Muscle layer of colon (tissue), 2 donors: ENCODE results near the gene MGAT4A.

Experiments
- H3K27ac ChIP-seq: one replicate; pipeline ENCODE4 v1.7.0; 2013; ENCODE audit warnings: low read depth, mild to moderate bottlenecking, low read length, moderate library complexity
- H3K27me3 ChIP-seq, 2 donors: one replicate each; pipeline ENCODE4 v1.7.0; 2013; ENCODE audit warnings: low read length in 2 of 2, mild to moderate bottlenecking in 2 of 2; ENCODE audit not compliant: insufficient read depth in 2 of 2, control insufficient read depth in 1 of 2
- H3K36me3 ChIP-seq: one replicate; pipeline ENCODE4 v1.7.0; 2013; ENCODE audit warnings: mild to moderate bottlenecking, low read length; ENCODE audit not compliant: insufficient read depth
- H3K4me1 ChIP-seq: one replicate; pipeline ENCODE4 v1.7.0; 2013; ENCODE audit warnings: mild to moderate bottlenecking, low read length; ENCODE audit not compliant: insufficient read depth
- H3K4me3 ChIP-seq, 2 donors: one replicate each; pipeline ENCODE4 v1.7.0; 2013; ENCODE audit warnings: low read length in 2 of 2, low read depth in 1 of 2, mild to moderate bottlenecking in 1 of 2, moderate library complexity in 1 of 2
- H3K9ac ChIP-seq: one replicate; pipeline ENCODE4 v1.7.0; 2013; ENCODE audit warnings: low read length
- H3K9me3 ChIP-seq: one replicate; pipeline ENCODE4 v1.7.0; 2013; ENCODE audit warnings: mild to moderate bottlenecking, low read length
- donor health status: abdominal sarcoma.
- donor health status: Adenocarcinoma of cecum.

The MGAT4A gene

DNA sequence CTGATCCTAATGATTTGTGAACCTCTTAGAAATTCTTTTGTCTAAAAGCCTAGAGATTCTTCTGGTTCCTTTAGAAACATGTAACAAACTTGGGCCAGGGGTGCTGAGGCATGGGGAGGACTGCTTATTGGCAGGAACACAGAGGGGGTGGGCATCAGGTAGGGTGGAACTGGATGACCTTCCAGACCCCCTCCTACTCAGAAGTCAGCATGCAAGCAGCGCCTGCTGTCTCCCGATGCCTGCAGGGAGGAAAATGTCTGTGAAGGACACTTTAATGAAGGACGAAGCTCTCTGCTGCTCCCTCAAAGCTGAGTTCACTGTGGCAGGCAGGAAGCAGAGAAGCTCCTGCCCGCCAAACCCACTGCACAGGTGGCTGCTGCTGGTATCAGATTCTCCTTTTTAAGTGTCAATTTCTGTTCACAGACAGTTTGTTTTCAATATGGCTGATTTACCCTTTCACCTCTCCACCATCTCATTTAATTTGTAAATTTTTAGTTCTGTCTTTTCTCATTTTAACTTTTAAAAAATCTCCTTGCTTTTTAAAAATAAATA, 142.0 kb downstream of the MGAT4A start:
- Histone ChIP-seq H3K36me3 (peaks cover 21% of the 10 kb centered on the region), H3K27ac (no peak overlapping the region), H3K27me3 (no peaks in the 10 kb centered on the region), H3K9ac (no peak overlapping the region), H3K4me3 (no peak overlapping the region), H3K9me3 (no peaks in the 10 kb centered on the region), H3K4me1 (no peaks in the 10 kb centered on the region)

DNA sequence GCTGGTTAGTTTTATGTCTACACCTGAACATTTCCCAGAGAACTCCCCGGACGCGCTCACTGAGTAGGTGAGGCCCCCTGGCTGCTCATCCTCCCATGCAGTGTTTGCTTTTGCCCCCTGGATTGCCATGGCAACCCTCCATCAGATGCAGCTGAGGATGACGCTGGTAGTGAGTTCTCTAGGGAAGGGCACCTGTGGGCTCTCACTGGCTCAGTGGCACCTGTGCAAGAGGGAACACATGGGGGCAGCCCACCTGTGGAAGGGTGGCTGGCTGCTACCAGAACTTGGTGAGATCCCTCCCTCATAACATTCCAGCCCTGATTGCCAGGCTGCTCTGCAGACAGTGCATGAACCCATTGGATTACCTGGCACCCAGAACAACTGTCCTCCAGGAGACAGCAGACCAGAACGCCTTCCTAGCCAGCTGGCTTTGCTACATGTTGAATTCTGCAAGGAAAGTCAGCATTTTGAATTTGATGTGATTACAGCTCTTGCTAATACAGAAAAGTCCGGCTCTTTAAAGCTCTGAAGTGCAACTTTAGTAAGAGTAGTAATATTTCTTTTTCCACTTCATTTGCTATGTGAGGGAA, 144.3 kb downstream of the MGAT4A start:
- Histone ChIP-seq H3K27ac (no peak overlapping the region), H3K9me3 (no peaks in the 10 kb centered on the region), H3K4me1 (no peaks in the 10 kb centered on the region), H3K4me3 (no peak overlapping the region), H3K9ac (no peak overlapping the region), H3K36me3 (peaks cover 25% of the 10 kb centered on the region), H3K27me3 (no peaks in the 10 kb centered on the region)

DNA sequence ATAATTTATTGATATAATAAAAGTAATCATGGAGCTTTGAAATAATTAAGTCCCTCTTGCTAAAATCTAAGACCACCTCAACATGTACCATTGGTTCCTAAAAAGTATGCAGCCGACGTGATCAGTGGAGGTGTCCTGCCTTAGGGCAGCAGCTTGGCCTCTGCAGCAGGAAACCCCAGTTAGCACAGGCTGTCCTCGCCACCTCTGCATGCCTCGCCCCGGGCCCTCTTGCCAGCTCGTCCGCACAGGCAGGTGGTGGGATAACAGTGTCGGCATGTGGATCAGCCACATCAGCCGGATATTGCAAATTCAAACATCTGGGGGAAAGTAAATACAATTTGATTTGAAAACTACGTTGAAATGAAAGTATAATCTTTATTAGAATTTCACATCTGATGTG, 145.5 kb downstream of the MGAT4A start:
- no peaks in the 10 kb centered on the region for H3K9me3 ChIP-seq
- peaks cover 23% of the 10 kb centered on the region for H3K36me3 ChIP-seq
- H3K27ac ChIP-seq: no peak overlapping the region
- no peaks in the 10 kb centered on the region for H3K27me3 ChIP-seq
- no peaks in the 10 kb centered on the region for H3K4me1 ChIP-seq
- H3K9ac ChIP-seq: no peak overlapping the region
- no peak overlapping the region for H3K4me3 ChIP-seq

DNA sequence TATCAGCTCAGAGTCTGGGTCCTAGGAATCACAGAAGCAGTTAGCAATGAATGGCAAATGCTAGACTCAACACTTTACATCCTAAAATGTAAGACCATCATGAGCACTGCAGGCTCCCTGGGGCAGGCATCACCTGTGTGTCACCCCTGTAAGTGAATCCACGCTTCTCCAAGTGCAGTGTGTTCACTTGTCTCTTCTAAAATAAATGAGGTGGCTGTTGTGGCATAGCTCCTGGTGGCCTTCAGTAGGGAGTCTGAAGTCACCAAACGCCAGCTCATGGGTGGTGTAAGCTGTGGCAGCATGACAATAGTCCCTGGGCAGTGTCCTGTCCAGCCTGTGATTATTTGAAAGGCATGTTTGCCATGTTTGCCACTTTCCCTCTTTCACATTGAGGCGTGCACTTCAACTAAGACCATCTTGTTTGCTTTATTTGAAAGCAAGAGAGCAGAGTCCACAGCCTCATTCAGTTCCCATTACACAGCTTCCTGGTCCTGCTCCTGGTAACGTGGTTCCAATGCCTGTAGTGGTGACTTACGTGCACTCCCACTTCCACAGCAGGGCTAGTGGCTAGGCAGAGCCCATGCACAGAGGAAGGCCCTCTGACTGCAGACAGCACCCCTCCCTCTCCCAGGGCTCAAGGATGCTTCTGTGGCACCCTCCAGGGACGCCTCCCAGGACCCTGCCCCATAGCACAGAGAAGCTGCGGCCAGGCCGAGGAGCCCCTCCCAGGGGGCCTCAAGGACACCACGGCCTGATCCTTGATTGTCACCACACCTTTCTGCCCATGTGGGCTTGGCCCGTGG, 146.9 kb downstream of the MGAT4A start:
- H3K9me3 ChIP-seq: no peaks in the 10 kb centered on the region

DNA sequence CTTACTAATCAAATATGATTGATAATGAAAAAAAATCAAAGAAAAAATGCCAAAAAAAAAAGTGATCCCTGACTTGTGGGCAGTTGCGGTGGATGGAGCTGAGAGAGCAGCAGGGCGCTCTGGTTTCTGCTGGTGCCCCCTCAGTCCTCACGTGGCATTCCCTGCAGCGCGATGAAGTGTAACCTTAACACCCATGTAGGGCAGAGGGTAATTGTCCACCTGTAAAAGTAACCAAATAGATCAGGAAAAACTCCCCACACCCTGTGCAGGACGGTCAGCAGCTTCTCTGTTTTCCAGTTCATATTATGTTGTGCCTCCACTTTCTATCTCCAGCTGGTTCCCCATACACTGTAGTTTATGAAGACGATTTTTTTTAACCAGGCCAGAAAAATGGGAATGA, 147.7 kb downstream of the MGAT4A start:
- H3K27me3 ChIP-seq: no peaks in the 10 kb centered on the region
- no peak overlapping the region for H3K9ac ChIP-seq
- H3K27ac ChIP-seq: no peak overlapping the region
- peaks cover 35% of the 10 kb centered on the region for H3K36me3 ChIP-seq
- no peaks in the 10 kb centered on the region for H3K9me3 ChIP-seq
- no peak overlapping the region for H3K4me3 ChIP-seq
- H3K4me1 ChIP-seq: no peaks in the 10 kb centered on the region

More for the DNA sequence above, 146.9 kb downstream of the MGAT4A start:
- Histone ChIP-seq H3K4me1 (no peaks in the 10 kb centered on the region), H3K36me3 (peaks cover 32% of the 10 kb centered on the region), H3K27me3 (no peaks in the 10 kb centered on the region), H3K4me3 (no peak overlapping the region), H3K9ac (no peak overlapping the region), H3K27ac (no peak overlapping the region)

DNA sequence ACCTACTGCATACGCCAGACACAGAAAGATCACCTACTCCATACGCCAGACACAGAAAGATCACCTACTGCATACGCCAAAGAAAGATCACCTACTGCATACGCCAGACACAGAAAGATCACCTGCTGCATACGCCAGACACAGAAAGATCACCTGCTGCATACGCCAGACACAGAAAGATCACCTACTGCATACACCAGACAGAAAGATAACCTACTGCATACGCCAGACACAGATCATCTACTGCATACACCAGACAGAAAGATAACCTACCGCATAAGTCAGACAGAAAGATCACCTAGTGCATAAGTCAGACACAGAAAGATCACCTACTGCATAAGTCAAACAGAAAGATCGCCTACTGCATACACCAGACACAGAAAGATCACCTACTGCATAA, 148.4 kb downstream of the MGAT4A start:
- H3K4me3 ChIP-seq: no peak overlapping the region
- peaks cover 43% of the 10 kb centered on the region for H3K36me3 ChIP-seq
- no peak overlapping the region for H3K27ac ChIP-seq
- H3K27me3 ChIP-seq: no peaks in the 10 kb centered on the region
- no peaks in the 10 kb centered on the region for H3K9me3 ChIP-seq
- H3K9ac ChIP-seq: no peak overlapping the region
- H3K4me1 ChIP-seq: no peaks in the 10 kb centered on the region

DNA sequence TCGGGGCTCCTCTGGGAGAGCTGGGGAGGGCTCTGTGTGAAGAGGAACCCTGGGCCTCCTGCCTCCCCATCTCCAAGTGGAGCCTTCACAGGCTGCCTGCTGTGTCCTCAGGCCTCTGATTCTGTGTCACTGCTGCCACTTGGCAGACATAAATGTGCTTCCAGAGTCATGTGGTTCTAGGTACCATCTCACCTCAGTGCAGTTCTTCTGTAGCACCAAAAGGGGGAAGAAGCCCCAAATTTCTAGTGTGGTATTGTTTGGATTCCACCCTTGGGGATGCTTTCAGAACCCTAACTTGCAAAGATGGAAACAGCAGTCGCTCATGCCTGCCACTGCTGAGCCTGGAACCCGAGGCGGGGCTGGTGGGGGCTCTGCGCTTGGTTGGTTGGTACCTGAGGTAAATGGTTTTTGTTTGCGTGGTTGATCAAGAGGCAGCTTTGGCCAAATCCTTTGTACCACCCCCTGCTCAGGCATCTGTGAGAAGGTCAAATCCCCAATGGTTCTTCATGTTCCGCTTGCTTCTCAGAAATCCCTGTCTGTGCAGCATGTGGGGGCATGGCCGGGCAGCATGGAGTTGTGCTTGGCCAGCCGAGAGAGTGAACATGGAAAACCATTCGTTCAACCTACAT, 150.2 kb downstream of the MGAT4A start:
- no peak overlapping the region for H3K27ac ChIP-seq
- no peaks in the 10 kb centered on the region for H3K9me3 ChIP-seq
- H3K36me3 ChIP-seq: peaks cover 46% of the 10 kb centered on the region

DNA sequence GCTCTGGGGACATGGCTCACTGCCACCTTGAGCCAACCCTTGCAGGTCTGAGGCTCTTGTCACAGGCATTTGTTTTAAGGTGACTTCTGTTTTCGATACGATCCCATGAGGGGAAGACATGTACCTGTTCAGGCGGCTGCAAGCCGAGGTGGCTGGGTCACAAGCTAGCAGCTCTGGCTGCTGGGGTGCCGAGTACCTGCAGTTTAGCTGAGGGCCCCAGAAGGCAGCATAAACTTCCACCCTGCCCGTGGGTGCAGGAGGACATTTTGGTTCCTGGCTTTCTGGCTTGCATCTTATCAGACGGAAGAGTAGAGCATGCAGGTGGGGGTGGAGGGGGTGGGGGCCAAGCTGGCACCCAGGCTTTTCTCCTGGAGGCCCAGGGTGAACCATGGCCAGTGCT, 151.0 kb downstream of the MGAT4A start:
- Histone ChIP-seq H3K4me1 (no peaks in the 10 kb centered on the region), H3K9me3 (no peaks in the 10 kb centered on the region), H3K4me3 (no peak overlapping the region), H3K27ac (no peak overlapping the region), H3K9ac (no peak overlapping the region), H3K27me3 (no peaks in the 10 kb centered on the region), H3K36me3 (peaks cover 46% of the 10 kb centered on the region)

More for the DNA sequence above, 150.2 kb downstream of the MGAT4A start:
- H3K27me3 ChIP-seq: no peaks in the 10 kb centered on the region
- no peak overlapping the region for H3K9ac ChIP-seq
- H3K4me1 ChIP-seq: no peaks in the 10 kb centered on the region
- H3K4me3 ChIP-seq: no peak overlapping the region

DNA sequence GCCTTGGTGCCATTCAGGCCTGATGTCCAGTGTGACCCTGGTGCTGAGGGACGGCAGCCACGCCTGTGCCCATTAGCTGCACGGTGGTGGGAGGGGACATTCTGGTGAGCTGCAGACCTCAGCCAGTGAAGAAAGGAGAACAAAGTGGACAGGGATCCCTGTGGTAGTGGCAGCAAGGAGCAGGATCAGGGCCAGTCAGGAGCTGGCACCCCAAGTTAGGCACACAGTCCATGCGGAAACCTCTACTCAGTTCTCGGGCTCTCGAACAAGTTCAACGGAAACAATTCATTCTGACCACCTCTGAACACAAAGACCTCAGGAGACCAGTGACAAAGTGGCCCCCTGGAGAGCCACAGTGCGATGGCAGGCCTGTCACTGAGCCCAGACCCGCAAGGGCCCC, 152.7 kb downstream of the MGAT4A start:
- H3K27ac ChIP-seq: no peak overlapping the region
- no peaks in the 10 kb centered on the region for H3K4me1 ChIP-seq
- H3K4me3 ChIP-seq: no peak overlapping the region
- H3K36me3 ChIP-seq: peaks cover 48% of the 10 kb centered on the region
- H3K9ac ChIP-seq: no peak overlapping the region
- no peaks in the 10 kb centered on the region for H3K9me3 ChIP-seq
- no peaks in the 10 kb centered on the region for H3K27me3 ChIP-seq

DNA sequence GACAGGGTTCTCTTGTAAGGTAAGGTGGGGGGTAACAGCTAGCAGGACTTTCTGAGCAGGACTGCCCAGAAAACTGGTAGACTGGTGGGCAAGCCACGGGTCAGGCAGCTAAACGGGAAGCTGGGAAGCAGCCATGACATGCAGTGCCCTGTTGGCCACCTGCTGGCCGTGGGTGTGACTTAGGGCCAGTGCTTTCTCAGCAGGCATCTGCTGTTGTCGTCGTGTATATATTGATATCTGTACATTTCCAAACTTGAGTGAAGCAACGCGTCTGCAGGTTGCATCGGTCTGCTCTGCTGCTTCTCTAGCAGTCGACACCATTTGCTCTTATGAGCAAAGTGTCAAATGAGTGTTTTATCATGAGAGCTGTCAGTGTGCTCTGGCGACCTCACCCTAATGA, 153.6 kb downstream of the MGAT4A start:
- H3K9me3 ChIP-seq: no peaks in the 10 kb centered on the region
- no peaks in the 10 kb centered on the region for H3K27me3 ChIP-seq
- H3K4me3 ChIP-seq: no peak overlapping the region
- peaks cover 50% of the 10 kb centered on the region for H3K36me3 ChIP-seq
- H3K27ac ChIP-seq: no peak overlapping the region
- H3K4me1 ChIP-seq: no peaks in the 10 kb centered on the region
- no peak overlapping the region for H3K9ac ChIP-seq

DNA sequence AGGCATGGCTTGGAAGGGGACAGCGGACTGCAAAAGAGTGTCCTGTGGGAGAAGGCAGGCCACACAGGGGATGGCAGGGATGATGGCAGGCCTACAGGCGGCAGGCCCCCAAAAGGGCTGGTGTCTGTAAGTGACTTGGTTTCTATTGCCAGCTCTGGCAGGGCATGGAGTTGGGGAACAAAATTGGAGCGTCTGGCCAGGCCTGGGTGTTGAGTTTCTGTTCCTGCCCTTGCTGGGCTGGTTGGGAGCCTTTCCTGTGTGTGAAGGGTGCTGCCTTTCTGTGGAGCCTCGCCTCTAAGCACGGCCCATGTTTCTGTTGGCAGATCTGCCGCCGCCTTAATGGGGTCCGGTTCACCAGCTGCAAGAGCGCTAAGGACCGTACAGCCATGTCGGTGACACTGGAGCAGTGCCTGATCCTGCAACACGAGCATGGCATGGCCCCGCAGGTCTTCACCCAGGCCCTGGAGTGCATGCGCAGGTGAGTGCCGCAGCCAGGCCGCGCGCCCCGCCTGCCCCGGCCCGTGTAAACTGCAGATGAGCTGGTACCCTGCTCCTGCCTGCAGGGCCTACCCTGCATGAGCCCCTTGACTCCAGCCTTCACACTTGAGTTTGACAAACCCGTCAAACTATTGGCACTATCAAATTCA, 154.1 kb downstream of the MGAT4A start:
- no peaks in the 10 kb centered on the region for H3K9me3 ChIP-seq
- H3K4me3 ChIP-seq: no peak overlapping the region
- H3K4me1 ChIP-seq: no peaks in the 10 kb centered on the region
- H3K36me3 ChIP-seq: peaks cover 50% of the 10 kb centered on the region
- no peak overlapping the region for H3K27ac ChIP-seq
- no peak overlapping the region for H3K9ac ChIP-seq
- no peaks in the 10 kb centered on the region for H3K27me3 ChIP-seq
